ENCODE measurements around the gene ARHGEF25.
"Not testable (repeated sequence)": the region's sequence is repeated elsewhere in the genome, so short reads cannot be mapped to it uniquely, and the experiment has no call there.

ARHGEF25 gene

DNA sequence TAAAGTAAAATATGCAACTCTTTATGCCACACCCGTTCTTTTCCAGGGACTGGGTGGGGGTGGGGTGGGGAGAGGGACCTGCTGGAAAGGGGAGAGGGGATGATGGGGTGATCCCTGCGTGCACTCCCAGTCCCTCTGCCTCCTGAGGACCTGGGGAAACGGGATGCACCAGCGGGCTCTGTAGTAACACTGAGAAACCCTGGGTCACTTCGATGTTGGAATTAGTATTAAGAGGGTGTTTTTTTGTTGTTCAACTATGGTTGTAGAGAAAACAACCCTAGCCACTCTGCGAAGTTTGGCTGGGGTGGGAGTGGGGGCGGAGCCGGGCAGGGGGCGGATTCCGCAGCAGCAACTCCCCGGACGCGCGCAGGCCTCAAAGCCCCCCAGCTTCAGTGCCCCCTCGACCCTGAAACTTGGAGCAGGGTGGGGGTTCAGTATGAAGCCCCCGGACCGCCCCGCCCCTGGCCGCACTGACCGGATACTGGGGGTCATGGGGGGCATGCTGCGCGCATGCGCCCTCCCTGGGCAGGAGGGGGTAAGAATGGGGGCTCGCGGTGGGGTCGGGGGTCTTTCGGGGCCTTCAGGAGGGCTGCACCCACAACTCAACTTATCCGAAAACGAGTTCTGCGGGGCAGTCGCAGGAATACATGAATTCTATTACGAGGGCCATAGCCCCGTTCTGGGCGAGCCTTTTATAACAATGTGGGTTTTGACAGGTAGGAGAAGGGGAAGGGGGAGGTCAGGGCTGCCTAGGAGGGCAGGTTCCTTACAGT, 1.3 kb upstream of the ARHGEF25 start:
- no peak for DNase-seq

DNA sequence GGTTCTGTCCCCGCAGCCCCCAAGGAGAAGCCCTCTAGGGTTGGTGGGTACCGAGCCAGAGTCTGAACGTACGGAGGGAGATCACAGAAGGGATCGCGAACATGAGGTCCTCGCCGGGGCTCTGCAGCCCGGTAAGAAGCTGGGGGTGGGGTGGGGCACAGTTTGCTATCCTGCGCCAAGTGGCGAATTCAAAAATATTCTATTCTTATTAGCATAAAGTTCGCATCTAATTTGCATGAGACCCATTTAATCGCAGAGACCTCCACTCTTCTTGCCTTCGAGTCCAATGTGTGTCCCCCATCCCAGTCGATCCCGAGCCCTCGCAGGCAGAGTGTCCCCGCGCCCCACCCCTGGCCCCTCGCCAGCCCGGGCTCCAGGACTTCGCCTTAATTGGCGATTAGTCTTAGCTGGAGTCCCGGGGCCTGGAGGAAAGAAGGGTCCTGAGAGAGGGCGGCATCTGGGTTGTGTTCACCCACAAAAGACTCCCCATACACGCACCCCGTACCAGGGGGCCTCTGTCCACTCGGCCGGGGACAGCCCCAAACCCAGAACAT, 604 bp upstream of the ARHGEF25 start:
- no peak for DNase-seq

DNA sequence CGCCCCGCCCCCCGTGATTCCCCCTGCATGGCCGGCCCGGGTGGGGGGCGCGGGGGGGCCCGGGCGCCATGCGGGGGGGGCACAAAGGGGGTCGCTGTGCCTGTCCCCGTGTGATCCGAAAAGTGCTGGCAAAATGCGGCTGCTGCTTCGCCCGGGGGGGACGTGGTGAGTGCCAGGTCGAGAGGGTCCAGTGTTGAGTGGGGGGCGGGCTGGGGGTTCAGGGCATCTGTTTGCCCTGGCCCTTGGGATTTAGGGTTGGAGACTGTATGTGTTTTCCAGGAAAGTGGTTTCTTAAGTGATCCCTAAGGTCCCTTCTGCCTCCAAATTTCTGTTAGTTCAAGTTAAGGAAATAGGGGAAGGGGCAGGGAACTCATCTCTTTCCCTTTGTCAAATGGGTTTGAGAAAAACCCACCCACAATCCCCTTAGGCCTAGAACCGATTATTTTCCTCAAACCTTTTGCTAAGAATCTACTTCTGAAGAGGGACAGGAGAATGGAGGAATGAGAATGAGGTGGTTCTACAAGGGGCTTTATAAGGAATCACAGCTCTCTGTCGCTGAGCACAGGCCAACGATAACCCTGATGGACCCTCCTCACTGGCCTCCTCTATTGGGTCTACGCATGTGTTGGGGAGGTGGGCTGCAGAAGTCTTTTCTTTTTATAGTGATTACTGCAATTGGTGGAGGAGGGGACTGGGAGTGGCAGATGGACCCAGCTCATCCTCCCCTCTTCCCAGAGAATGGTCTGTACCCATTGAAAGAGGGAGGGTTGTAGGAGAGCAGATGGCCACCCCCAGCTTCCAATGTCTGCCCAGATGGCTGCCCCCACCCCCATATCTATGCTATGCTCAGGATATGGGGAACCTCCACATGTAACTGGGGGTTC, 834 bp downstream of the ARHGEF25 start:
- DNase-seq: no peak

DNA sequence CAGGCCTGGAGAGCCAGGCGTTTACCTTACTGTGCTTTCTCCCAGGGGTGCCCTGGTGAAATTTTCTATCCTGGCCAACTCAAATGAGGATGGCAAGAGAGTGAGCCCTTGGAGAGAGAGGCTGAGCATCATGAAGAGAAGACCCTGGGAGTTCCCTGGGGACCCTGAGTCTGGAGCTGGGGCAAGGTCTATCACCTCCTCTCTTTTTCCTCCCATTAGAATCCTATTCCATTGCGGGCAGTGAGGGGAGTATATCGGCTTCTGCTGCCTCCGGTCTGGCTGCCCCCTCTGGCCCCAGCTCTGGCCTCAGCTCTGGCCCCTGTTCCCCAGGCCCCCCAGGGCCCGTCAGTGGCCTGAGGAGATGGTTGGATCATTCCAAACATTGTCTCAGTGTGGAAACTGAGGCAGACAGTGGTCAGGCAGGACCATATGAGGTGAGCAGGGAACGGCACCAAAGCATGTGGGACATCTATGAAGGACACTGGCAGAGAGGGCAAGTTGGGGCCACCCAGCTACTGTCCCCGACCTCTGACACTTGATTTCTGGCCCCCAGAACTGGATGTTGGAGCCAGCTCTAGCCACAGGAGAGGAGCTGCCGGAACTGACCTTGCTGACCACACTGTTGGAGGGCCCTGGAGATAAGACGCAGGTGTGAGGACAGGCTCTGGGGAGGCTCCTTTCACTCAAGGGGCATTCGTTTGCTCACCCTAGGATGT, 1.6 kb downstream of the ARHGEF25 start:
- DNase-seq: no peak

DNA sequence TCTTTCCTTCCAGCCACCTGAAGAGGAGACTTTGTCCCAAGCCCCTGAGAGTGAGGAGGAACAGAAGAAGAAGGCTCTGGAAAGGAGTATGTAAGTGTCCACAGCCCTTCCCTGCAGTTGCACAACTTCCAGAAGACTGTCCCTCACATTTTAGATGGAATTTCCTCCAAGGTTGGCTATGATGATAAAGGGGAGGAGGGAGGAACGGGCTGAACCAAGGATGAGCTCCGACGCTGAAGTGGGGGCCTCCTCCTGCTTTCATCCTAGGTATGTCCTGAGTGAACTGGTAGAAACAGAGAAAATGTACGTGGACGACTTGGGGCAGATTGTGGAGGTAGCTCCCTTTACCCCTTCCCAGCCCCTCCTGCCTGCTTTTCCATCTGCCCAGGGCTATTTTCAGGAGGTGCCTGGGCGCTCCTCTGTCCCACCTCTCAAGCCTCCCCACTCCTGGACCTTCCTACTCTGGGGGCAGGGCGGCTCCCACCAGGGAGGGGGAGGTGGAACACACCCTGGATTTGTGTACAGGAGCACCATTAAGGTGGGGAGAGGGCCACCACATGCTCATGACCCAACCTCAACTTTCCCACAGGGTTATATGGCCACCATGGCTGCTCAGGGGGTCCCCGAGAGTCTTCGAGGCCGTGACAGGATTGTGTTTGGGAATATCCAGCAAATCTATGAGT, 2.3 kb downstream of the ARHGEF25 start:
- no peak for DNase-seq

DNA sequence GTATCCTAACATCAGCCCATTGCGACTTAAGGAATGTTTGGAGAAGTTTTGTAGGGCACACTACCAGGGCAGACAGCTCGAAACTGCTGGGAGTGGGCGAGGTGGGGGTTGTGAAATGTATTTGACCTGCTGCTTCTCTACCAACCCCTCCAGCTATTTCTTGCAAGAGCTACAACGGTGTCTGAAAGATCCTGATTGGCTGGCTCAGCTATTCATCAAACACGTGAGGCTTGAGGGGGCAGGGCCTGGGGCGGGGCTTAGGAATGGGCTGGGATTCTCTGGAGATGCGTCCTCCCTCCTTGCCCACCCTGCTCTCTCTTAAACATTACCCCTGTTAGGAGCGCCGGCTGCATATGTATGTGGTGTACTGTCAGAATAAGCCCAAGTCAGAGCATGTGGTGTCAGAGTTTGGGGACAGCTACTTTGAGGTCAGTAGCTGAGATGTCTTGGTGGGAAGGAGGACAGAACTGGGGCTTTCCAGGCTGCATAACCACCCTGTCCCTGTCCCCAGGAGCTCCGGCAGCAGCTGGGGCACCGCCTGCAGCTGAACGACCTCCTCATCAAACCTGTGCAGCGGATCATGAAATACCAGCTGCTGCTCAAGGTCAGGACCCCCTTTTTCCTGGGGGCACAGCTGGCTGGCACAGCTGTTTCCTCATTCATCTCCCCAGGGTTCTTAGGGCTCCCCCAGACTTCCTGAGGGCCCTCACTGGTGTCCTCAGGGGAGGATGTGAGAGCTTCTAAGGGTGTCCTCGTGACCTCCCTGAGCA, 3.1 kb downstream of the ARHGEF25 start:
- no peak for DNase-seq

DNA sequence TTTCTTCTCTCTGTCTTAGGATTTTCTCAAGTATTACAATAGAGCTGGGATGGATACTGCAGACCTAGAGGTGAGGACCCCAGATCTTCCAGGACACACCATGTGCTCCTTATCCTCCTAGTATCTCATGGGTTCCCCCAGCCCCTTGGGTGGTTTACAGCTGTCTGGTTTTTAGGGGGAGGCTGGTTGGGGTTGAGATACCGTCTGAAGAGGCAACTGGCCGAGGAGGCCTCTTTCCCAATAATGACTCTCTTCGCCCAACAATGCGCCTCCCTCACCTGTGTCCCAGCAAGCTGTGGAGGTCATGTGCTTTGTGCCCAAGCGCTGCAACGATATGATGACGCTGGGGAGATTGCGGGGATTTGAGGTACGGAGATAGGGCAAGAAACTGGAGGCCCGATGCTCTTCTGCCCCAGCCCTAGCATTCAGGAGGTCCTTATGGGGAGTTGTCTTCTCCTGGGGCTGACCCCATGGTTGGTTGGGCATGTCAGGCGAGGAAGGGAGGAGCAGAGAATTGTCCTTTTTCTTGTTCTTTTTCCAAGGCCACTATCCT, 3.8 kb downstream of the ARHGEF25 start:
- no peak for DNase-seq

DNA sequence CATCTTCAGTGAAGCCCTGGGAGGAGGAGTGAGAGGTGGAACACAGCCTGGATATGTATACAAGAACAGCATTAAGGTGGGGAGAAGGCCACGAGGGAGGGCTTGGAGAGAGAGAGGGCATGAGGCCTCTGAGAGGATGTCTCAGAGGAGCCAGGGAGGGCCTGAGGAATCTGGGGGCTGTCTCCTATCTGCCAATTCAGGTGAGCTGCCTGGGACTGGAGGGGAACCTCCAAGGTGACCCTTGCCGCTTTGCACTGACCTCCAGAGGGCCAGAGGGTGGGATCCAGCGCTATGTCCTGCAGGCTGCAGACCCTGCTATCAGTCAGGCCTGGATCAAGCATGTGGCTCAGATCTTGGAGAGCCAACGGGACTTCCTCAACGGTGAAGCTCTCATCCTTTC, 4.4 kb downstream of the ARHGEF25 start:
- no peak for DNase-seq

DNA sequence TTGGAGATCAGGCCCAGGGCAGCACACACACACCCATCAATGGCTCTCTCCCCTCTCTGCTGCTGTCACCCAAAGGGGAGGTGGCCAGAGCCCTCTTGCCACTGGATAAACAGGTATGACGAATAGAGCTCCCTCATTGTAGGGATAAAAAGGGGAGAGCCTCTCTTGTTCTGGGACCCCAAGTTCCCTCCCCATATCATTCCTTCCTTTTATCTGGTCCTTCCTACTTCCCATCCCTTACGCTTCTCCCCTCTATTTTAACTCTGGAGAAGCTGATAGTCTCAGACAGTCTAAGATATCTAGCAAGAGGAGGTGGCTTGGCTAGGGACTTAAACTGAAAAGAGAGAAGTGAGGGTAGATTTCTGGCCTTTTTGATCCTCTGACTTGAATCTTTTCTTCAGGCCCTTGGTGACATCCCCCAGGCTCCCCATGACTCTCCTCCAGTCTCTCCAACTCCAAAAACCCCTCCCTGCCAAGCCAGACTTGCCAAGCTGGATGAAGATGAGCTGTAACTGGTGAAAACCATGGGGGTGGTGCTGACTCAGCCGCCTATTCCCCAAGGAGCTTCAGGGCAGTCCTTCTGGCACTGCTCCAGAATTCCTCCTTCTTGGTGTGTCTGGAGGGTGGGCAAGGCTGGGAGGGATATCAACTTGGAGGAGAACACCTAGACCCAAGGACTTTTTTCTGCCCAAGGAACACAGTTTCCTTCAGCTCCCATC, 5.3 kb downstream of the ARHGEF25 start:
- DNase-seq: no peak

DNA sequence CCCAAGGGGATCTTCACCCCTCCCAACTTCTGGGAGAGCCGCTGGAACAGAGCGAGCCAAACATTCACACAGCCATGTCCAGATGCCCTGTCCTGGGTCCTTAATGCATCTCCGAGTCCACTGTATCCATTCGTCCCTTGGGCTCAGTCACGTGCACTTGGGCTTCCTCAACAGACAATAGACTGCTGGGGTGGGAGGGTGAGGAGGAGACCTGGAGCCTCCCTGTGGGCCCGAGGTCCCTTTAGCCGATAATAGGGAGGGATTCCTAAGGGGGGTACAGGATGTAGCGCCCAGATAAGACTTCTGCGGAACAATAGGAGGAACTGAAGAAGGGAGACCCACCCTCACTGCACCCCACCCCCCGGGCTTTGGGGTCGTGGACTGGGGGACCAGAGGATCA, 6.7 kb downstream of the ARHGEF25 start:
- DNase-seq: no peak

DNA sequence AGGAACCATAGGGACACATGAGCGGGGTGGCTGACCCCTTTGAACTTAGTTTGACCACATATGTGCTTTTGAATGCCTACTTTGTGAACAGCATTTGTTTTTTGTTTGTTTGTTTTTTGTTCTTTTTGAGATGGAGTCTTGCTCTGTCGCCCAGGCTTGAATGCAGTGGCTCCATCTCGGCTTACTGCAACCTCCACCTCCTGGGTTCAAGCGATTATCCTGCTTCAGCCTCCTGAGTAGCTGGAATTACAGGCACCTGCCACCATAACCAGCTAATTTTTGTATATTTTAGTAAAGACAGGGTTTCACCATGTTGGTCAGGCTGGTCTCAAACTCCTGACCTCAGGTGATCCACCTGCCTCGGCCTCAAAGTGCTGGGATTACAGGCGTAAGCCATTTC, 7.2 kb downstream of the ARHGEF25 start:
- DNase-seq: not testable (repeated sequence)

DNA sequence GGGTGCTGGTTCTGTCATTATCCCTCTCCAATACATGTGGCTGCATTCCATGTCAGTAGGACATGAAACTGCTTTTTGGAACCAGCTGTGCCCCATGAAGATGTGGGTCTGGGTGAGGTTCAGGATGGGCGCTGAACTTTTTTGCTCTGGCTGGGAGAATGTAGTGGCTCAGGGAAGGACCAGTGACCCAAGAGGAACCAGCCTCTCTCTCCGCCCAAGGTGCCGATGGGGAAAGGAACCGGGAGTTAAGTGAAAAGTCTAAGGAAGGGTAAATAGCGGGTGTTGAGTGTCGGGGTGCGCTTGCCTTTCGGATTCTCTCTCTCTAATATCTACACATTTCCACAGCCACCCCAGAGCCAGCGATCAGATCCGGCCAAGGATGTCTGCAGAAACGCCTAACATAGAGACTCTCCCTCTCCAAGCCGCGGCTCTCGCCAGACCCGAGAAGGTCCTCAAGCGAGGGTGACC, 7.8 kb downstream of the ARHGEF25 start:
- DNase-seq: no peak

DNA sequence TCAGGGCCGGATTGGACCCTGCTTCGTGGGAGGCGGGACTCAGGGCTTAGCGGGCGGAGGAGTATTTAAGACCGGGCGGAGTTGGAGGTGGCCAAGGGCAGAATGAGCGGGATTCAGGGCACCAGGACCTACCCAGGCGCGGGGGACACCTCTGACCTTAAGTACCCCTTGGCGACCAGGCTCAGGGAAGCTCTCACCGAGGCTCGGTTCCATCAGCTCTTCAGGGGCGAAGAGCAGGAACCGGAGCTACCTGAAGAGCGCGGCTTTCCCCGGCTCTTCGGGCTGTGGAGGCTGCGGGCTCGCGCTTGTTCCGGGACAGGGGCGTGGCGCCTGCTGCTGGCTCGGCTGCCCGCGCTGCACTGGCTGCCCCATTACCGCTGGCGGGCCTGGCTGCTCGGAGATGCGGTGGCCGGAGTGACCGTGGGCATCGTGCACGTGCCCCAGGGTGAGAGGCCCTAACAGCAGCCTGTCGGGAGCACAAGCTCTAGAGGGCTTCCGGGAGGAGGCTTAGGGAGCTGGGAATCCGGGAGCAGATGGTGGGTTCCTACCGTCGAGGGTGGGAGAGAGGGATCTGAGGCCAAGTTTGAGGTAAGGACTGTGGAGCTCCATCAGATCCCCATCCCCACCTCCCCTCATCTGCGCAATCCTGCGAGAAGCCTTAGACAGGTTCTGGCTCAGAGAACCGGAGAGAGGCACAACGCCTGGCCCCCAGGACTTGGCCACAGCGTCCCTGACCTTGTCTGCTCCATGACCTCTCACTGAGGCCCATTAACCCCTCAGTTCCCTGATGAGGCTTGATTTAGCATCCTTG, 8.4 kb downstream of the ARHGEF25 start:
- DNase-seq: no peak

DNA sequence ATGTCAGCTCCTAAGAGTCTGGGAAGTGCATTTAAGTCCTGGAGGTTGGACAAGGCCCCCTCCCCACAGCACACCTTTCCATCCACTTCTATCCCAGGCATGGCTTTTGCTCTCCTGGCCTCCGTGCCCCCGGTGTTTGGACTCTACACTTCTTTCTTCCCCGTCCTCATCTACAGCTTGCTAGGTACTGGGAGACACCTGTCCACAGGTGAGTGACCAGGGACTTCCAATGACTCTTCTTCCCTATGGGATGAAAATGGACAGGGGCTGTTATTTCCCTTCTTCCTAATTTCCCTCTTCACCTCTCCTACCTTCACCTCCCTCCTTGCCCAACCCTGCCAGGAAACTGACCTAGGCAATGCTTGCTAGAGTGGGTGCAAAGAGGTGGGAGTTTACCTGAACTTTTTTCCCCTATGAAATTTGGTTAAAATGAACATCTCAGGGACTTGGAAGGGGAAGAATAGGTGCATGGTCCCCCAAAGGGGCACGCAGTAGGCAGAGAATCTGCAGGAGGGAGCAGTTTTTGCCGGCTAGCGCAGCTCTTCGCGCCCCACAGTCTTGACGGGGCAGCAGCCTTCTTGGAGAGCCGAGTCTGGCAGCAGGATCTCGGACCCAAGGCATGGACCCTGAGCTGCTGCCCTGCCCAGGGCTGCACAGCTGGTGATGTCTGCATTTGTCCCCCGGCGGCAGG, 9.2 kb downstream of the ARHGEF25 start:
- DNase-seq: no peak

DNA sequence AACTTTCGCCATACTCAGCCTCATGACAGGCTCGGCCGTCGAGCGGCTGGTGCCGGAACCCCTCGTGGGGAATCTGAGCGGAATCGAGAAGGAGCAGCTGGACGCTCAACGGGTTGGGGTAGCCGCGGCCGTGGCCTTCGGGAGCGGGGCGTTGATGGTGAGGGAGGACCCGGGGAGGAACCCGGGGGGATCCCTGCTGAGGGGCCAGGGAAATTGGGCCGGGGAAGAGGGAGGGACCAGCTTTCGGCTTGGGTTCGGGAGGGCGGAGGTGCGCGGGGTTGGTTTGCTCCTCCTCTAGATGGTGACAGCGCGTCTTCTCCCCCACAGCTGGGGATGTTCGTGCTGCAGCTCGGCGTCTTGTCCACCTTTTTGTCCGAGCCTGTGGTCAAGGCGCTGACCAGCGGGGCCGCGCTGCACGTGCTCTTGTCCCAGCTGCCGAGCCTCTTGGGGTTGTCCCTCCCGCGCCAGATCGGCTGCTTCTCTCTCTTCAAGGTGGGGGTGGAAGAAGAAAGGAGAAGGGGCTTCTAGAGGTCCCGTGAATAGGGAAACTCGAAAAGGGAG, 9.8 kb downstream of the ARHGEF25 start:
- DNase-seq: peak in 1 of 2 experiments; percentile 10

DNA sequence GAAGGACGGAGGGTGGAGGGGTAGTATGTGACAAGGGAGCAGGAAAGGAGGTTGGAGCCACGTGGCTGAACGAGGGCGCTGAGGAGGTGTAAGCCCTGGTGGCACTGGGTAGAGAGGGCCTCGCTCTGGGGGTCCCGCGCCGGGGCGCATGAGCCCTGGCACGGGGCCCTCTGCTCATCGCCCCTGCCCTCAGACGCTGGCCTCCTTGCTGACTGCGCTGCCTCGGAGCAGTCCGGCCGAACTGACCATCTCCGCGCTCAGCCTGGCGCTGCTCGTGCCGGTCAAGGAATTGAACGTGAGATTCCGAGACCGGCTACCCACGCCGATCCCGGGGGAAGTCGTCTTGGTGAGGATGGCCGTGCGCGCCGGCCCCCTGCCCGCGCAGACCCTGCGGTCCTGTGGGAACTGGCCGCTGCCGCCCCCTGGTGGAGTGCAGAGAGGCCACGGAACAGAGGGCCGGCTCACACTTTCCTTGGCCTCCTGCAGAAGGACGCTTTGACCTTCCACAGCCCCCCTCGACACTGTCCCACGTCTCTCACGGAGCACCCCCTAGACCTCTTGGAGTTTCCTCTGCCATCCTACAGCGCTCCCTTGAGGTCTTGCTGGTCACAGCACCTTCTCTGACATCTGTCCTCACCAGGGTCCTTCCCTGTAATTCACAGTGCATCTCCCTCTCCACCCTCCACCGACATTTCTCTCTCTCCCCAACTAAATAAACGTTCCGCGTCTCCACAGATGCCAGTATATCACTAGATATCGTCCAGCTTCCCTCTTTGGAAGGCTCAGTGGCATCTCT, 10.5 kb downstream of the ARHGEF25 start:
- peak; percentile 40 to 52 for DNase-seq

DNA sequence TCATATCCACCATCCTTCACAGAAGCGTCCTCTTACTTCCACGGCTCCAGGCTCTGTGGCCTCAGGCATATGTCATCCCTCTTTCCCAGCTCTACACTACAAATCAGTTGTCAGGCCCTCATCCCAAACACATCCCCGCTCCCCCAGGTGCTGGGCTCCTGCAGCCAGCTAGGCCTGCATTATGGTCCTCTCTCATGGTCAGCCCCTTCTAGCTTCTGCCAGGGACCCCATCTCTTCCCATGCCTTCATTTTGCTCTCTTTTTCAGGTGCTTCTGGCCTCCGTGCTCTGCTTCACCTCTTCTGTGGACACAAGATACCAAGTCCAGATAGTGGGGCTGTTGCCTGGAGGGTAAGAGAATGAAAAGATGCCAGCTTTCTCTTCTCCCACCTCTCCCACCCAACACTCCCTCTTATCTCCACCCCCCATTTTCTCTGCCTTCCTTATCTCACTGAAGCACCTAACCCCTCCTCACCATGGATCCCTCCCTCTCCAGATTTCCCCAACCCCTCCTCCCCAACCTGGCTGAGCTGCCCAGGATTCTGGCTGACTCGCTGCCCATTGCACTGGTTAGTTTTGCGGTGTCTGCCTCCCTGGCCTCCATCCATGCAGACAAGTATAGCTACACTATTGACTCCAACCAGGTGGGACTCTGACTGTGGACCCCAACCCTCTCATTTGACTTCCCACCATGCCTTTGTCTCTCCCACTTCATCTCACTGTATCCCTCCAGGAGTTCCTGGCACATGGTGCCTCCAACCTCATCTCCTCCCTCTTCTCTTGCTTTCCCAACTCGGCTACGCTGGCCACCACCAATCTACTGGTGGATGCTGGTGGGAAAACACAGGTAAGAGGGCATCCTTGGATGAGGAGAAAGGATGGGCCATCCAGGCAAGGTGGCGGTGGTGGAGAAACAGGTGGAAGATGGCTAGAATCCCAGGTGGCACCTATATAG, 11.3 kb downstream of the ARHGEF25 start:
- DNase-seq: no peak
